ENCODE data around the gene SLC2A13.

GRCh38 chr12:40016980-40017379 is 88.9 kb downstream of the SLC2A13 start:
- TF ChIP-seq CTCF (IDR thresholded peaks at IDR 0.05) (no peak), POLR2A (IDR thresholded peaks at IDR 0.05) (no peak)

Data from testis (tissue), 2 donors.